ENCODE results near the gene EGFL8.

GRCh38 chr6:32194388-32194787 lies 30.0 kb downstream of the EGFL8 start:
- TF ChIP-seq USF1 (IDR thresholded peaks at IDR 0.05) (no peak), TEAD4 (IDR thresholded peaks at IDR 0.05) (no peak), CEBPB (IDR thresholded peaks at IDR 0.05) (no peak), EP300 (IDR thresholded peaks at IDR 0.05; ENCODE audit: borderline replicate concordance) (no peak), YY1 (IDR thresholded peaks at IDR 0.05; ENCODE audit: low read depth) (no peak)
